ENCODE measurements around the gene TMPRSS13.
"Not testable (repeated sequence)": the region's sequence is repeated elsewhere in the genome, so short reads cannot be mapped to it uniquely, and the experiment has no call there.

The TMPRSS13 gene

DNA sequence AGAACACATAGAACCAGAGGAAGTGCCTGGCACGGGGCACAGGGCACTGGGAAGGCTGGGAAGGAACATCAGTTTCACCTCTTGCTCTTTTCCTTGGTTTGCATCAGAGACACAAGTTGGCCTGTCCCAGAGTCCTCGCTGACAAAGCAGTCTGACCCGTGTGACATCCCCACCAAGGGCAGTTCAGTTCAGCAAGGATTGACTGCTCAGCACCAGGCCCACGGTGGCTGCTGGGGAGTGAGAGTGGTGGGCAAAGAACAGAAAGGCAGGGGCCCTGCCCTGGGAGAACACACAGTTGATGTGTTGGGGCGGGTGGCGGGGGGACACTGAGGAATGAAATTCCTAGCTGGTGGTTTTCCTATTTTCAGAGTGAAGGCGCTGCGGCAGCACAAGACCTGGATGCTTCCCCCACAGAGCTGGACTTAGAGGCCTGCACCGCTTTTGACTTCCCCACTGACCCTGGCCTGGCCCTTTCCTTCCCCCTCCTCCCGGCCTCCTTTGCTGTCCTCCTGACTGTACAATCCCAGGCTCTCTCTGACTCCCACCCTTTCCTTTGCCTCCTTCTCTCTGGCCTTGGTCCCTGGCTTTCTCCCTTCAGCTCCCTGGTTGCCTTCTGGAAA lies 2.2 kb upstream of the TMPRSS13 start:
- DNase-seq (ENCODE audit: low read depth, low spot score): no peak

DNA sequence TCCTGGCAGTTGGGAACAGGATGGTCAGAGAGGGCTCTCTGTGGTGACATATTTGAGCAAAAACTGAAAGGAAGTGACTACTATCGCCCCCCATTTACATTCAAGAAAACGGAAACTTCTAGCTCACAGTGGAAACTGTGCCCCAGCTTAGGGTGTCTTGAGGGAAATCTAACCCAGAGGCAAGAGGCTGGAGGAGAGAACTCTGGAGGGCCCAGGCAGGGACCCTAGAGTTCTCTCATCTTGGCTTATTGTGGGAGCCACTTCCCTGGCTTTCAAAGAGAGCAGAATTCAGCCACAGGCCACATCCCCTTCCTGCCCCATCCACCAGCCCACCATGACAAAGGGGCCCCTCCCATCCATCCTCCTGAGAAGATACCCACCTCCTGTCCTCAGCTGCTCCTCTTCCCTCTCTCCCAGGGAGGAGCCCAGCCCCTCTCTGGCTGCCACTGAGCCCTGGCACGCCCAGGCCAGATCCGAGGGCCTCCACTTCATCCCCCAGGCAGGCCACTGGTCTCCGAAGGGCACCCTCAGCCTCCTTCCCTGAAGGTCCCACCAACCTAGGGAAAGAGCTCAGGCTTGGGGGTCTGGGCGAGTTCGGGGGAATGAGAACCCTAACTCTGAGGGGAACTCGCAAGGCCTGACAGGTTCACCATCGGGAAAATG lies 1.6 kb upstream of the TMPRSS13 start:
- DNase-seq (ENCODE audit: low read depth, low spot score): no peak

DNA sequence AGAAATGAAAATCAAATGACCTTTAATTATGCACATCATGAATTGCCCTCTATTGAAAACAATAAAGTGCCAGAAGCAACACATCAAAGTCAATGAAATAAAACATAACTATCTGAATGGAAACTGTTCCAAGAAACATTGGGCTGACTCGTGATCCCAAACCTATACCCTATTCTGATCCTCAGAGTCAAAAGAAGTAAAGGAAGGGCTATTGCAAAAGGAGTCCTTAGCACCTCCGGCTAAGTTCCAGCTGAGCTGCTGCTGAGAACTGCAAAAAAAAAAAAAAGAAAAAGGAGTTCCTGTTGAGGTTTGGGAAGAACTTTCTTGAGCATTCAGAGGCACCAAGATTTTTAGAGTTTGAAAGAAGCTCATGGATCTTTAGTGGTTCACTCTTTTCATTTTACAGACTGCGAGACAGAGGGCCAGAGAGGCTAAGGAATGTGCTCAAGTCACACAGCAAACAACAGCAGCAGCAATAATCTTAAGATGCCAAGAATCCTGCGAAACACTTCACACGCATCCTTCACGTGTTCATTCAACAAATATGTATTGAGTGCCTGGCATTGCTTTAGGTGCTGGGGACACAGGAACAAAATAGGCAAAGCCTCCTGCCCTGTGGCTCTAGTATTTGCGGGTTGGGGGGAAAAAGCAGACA lies 841 bp upstream of the TMPRSS13 start:
- no peak for DNase-seq (ENCODE audit: low read depth, low spot score)

DNA sequence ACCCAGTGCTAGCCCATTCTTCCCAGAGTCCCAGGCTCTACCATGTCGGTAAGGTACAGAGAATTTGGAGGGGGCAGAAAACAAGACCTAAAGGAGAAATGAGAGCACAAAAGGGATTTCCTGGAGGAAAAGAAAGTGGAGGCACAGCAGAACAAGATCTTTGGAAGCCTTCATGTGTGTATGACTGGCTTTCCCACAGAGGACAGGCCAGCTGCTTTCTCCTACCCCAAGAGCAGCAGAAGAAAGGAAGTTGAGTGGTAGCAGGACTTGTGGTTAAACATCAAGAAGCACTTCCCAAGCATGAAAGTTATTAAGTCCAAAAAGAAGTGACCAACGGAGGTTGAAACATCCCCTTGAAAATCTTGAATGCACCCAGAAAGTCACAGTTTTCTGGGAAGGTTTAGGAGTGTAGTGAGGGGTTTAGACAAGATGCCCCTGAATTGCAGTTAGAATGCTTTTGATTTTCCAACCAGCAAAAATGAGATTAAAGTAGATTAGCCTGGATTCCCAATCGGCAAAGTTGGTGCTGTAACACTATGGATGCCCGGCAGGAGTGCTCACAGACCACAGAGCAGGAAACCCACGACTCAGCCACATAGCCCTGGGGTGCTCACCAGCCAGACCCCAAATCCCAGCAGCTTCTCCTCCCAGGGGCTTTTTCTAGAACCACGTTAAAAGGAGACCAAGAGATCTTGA lies 608 bp downstream of the TMPRSS13 start:
- DNase-seq (ENCODE audit: low read depth, low spot score): no peak

DNA sequence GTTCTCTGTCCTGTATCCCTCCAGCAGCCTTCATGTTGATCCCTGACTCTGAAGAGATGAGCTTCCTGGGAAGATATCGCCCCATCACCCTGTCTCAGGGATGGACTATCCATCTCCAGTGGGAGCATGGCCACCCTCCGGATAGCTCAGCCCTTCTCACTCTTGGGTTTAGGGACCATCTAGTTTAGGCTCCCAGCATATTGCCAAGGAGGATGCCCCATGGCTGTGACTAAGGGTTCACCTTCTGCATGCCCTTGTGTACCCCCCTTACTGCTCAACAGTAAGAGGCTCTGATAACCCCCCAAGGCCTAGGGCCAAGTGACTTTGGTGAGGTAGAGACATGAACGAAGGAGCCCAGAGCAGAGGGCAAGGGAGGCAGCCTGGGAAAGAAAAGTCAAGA lies 1.3 kb downstream of the TMPRSS13 start:
- DNase-seq (ENCODE audit: low read depth, low spot score): no peak

DNA sequence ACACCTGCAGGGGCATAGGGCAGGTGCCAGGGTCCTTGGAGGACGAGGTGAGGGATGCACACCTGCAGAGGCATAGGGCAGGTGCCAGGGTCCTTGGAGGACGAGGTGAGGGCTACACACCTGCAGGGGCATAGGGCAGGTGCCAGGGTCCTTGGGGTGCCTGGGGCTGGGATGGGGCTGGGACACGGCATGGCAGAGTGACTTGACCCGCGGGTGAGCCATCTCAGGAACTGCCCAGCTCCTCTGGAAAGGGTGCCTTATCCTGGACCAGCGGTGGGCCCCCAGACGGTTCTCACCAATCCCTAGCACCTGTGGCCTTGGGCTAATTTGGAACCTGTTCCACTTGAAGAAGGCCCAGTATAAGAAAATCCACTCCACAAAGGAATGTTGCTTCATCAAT lies 3.0 kb downstream of the TMPRSS13 start:
- not testable (repeated sequence) for DNase-seq (ENCODE audit: low read depth, low spot score)

DNA sequence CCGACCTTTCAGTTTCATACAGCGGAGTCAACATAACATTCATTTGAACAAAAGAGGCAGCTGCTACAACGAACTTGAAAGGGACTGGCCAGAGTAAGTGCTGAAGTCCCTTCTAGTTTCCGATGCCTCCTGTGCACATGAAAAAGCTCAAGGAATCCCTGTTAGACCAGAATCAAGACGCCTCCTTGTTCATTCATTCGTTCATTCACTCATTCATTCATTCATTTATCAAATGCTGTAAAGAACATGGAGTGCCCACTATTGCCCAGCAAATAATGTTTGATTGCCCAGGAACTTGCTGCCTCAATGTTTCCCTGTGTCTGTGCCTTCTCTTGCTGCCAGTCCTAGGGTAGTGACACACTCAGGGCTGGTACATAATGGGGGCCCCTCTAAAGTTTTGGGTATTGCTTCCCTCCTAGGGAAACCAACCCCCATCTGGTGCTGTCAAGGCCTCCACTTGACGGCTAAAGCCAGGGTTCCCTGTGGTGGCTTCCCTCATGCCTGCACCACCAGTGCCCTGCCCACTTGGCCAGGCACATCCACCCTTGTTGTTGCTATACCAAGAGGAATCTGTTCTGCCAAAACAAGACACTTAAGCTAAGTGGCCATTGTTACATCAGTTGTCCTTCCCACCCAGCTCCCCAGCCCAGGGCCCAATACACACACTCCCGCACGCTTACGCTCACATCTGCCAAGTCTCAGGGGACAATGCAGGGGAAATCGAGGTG lies 3.8 kb downstream of the TMPRSS13 start:
- DNase-seq (ENCODE audit: low read depth, low spot score): no peak

DNA sequence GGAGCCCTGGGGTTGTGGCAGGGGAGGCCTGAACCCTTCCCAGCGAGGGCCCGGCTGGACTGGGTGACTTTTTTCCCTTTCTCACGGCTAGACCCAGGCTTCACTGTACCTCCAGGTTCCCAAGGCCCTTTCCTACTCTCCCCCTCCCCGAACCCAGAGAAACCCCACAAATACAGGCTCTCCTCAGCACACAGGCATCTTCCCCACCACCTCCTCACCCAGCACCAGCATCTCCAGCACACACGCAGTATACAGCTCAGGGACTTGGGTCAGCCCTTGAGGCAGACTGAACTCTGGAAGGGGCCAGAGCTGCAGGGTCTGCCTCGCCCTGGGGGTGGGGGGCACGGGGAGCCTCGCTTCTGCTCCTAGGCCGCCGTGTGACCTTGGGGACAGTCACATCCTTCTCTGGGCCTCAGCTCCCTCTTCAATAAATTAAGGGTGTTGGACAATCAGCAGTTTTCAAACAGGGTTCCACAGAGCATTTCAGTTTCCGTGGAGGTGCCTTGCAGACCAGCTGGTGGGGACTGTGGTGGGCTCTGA lies 4.5 kb downstream of the TMPRSS13 start:
- DNase-seq (ENCODE audit: low read depth, low spot score): no peak

DNA sequence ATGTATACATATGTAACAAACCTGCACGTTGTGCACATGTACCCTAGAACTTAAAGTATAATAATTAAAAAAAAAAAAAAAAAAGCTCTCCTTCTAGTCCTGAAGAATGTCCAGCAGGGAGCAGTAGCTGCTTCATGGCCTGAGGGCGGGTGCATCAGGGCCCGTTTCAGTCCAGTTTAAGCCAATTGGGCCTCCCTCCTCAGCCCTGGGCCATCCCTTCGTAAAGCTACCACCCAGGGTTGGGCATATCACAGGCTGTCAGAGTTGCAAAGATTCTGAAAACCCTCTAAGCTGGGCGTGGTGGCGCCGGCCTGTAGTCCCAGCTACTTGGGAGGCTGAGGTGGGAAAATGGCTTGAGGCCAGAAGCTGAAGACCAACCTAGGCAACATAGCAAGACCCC lies 5.4 kb downstream of the TMPRSS13 start:
- DNase-seq (ENCODE audit: low read depth, low spot score): no peak

DNA sequence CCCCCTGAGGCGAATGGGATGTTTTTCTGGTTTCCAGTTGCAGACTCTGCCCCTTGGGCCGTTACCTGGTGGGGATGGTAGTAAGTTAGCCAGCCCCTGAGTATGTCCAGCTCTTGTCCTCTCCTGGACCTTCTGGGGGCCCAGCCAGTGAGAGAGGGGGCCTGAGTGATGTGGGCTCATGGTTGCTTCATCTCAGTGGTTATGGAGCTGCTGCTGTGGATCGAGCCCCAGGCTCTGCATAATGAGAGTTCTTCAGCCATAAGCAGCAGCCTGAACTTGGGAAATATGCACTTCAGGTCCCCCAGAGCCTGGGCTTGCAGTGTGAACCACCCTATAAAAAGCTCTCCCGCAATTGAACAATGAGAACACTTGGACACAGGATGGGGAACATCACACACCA lies 5.9 kb downstream of the TMPRSS13 start:
- no peak for DNase-seq (ENCODE audit: low read depth, low spot score)

DNA sequence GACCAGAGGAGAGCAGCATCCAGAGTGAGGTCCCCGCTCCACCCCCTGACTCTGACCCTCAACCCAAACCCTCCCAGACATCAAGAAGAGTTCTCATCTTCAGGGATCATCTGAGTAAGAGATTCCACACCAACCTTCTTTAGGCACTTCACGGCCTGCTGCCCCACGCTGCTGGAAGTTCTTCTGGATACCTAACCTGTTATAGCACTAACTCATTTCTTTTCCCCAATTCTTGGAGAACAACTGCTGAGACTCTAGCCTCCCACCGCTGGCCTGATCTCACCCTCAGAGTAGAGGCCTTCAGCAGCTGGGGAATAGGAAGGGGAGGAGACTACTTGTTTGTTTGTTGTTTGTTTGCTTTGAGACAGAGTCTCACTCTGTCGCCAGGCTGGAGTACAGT lies 7.3 kb downstream of the TMPRSS13 start:
- DNase-seq (ENCODE audit: low read depth, low spot score): no peak

DNA sequence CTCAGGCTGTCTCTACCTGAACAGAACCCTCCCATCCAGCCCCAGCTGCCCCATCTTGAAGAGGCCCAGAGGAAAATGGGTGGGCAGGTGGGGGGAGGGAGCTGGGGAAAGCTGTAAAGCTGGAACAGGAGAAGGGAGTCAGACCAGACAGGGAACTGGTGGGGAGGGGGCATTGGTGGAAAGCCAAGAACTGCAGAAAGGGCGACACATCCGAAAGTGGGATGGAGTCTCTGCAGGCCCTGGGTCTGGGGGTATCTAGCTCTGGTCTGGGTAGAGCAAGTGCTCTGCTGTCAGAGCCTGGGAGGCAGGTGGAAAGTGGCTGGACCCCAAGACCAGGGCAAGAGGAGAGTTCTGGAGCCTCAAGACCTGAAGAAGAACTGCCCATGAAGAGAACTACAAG lies 7.7 kb downstream of the TMPRSS13 start:
- no peak for DNase-seq (ENCODE audit: low read depth, low spot score)

DNA sequence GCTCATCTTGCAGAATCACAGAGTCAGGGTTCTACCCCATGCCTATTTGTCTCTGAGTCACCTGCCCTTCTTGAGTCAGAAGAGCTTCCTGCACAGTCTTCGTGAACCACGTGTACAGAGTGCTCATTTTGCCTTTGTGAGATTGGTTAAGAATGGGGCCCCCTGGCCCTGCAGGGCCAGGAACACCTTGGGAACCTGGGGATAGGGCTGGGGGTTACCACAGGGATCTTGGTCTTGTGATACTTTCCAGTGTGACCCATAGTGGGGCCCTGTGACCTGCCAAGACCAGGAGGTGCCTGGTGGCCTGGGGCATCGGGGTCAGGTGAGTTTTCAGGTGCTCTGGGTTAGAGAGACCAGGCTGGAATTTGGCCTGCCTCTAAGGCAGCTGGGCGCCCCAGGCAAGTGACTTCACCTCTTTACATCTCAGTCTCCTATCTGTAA lies 9.4 kb downstream of the TMPRSS13 start:
- no peak for DNase-seq (ENCODE audit: low read depth, low spot score)

DNA sequence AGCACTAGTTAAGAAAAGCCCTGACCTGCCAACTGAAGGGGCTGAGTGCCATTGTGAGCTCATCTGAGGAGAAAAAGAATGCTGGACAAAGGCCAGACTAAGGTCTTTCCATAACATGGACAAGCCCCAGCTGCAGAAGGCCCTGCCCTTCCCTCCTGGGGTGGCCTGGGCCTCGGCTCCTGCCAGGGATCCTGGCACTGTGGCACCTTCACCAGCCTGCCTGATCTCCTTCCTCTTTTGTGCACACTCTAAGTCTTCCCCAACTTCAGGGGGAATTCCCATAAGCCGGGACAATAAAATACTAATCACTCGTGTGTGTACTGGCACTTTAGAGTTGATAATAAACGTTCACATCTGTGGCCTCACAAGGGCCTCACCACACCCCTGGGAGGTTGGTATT lies 9.9 kb downstream of the TMPRSS13 start:
- DNase-seq (ENCODE audit: low read depth, low spot score): no peak

DNA sequence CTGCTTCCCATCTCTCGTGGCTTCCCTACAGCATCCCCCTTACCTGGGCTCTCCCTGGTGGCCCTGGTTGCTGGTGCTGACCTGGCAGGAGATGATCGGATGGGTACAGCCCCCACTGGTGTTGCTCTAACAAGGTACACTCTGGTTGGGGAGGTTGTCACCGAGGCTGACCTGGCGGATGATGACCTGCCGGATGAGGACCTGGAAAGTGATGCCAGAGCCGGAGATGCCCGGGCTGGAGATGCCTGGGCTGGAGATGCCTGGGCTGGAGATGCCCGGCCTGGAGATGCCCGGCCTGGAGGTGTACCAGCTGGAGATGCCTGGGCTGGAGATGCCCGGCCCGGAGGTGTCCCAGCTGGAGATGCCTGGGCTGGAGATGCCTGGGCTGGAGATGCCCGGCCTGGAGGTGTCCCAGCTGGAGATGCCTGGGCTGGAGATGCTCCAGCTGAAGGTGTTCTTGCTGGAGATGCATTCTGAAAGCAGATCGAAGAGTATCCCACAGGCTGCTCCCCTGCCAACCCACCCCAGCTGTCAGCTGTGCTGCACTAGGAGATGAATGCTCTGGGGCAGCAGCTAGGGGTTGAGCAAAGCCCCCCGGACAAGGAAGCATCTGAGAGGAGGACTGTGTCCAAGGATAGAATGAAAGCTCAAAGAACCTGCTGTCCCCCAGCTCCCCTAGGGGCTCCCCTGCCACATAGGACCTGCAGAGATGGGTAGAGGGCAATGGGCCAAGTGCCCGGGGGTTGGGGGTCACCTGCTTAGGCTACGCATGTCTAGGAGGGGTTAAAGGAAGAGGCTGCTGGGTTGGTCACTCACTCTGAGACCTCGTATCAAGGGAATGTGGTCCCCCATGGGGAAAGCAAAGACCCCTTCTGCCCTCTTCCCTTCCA lies 10.6 kb downstream of the TMPRSS13 start:
- no peak for DNase-seq (ENCODE audit: low read depth, low spot score)

DNA sequence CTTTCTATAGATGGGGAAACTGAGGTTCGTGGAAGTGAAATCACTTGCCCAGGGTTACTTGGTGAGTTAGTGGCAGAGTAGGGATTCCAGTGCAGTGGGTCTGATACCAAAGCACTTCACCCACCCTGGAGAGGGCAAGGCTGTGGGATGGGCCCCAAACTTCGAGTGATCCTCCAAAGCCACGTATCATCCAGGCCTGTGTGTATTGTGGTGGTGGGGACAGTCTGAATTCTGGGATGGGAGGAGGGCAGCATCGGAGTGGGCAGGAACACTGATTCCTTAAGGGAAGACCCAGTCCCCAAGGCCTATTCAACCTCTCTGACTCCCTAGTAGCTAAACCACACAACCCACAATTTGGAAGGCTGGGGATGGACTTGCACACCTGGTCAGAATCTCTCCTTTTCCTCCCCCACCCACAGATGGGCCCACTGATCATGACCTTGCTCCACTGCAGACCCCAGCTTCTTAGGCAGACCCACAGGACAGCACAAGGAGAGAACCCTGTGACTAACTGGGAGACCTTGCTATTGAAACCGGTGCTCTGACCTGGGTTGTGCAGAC lies 11.5 kb downstream of the TMPRSS13 start:
- no peak for DNase-seq (ENCODE audit: low read depth, low spot score)

DNA sequence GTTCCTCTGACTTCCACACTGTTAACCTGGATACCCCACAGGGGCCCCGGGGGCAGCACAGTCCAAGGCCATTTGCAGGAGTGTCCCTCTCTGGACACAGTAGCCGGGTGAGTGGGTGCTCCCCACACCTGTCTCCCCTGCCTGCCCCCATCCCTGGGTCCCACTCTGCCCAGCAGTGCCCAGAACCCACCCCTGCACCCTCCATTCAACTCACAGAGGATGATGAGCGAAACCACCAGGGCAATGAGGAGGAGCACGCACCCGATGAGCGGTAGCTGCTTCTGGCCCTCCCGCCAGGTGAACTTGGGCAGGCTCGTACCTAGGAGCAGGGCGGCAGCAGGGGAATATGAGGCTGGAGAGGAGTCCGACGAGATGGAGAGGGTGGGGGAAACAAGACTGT lies 12.2 kb downstream of the TMPRSS13 start:
- DNase-seq (ENCODE audit: low read depth, low spot score): no peak

DNA sequence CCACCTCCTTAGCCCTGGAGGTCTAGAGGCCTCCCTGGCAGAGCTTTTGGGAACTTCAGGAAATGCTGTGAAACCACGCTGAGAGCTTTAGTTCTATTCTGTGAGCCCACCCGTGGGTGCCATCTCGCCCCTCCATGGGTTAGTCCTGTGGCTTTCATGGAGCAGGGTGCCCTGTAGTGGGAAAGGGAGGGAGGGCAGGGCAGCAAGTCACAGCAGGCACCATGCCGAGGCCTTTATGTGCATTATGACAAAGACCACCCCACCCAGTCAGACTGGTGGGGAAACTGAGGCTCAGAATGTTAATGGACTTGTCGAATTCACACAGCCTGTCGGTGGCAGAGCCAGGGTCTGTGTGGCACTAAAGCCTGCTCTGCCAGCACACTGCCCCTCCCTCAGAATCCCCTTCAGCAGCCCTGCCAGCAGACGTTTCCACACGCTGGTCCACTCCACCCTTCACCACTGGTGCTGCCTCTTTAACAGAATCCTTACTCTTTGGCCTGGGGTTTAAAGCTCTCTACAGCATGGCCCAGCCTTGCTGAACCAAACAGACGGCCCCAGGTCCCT lies 13.4 kb downstream of the TMPRSS13 start:
- no peak for DNase-seq (ENCODE audit: low read depth, low spot score)

DNA sequence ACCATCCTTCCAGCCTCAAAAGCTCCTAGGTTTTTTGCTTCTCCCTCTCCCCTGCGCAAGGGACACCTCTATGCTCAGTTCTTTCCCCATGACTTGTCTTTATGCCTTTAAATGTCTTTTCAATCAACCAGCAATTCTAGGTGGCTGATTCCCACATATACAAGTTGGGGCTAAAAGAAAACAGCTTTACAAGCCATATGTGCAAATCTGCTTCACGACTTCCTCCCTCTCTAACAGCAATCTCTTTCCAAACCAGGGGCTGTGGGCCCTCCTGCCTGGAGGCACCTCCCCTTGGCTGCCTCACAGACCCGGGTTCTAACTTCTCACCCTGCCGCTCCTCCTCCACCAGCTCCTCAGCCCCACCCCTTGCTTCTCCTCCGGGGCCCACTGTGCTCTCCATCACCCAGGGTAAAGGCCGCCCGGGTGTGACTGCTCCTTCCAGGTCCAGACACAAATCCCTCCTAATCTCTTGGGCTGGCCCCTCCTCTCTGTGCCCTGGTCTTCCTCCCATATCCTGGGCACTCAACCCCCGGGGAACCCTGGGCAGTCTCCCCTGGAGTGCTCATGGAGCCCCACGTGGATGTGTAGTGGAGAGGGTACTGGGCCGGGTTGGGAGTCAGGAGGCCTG lies 14.1 kb downstream of the TMPRSS13 start:
- DNase-seq (ENCODE audit: low read depth, low spot score): no peak

DNA sequence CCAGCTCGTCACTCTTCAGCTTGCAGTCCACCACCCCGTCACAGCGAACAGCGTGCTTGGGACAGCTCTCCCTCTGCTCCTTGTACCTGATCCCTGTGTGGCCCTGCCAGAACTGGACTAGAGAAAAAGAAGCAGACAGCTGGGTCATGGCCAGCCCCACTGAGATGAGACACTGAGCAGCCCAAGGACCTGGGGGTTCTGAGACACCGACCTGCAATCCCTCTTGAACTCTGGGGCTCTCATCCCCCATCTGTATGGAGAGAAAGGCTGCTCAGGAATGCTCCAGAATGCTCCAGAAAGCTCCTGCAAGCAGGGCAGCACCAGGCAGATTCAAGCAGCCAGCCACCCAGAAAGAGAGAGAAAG lies 14.8 kb downstream of the TMPRSS13 start:
- DNase-seq (ENCODE audit: low read depth, low spot score): no peak
